ENCODE data around the gene C8G. TPM values are rescaled to one million over a fixed set of nuclear protein-coding genes. Genes with fewer than 3 reads are reported as not detected.

C8G gene
- total and polyA plus RNA-seq, 2 of the 13 experiments (the other 11 are each of a cell fraction or from before 2014, with no cell fraction given), result 4.9 to 12.8 TPM

DNA sequence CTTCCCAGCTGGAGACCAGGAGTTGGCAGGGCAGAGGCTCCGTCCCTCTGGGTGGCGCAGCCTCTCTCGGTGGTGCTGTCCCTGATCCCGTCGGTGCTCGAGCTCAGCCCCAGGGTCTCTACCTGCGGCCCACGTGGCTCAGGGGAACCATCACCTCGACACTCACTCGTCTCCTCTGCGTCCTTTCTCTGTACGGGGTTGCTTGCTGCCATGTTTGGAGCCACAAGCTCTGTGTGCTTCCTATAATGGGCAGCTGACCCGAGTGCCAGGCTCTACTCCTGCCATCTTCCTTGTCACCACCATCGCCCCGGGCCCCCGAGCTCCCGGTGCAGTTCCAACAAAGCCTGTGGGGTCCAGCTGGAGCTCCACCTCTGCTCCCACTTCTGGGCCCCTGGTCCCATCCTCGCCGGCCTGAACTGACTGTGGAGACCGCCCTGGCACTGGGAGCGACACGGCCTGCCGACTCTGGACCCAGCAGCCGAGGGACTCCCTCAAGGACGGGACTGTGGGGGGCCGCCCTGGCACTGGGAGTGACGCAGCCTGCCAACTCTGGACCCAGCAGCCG lies 5.5 kb upstream of the C8G start:
- H3K79me2 ChIP-seq (ENCODE audit: insufficient read depth, low read length), result peaks cover 10% of the 10 kb centered on the region
- H3K36me3 ChIP-seq (replicated peaks in 1 of 2; ENCODE audit: control insufficient read depth in 1 of 2, insufficient read depth in 2 of 2, low read length in 2 of 2), result peaks cover 8 to 36% of the 10 kb centered on the region in 2 experiments
- TF ChIP-seq EEA1 (CRISPR knock-in tag; IDR thresholded peaks at IDR 0.05; ENCODE audit: borderline replicate concordance), result no peak
- no peak for TF ChIP-seq ZNF615 (CRISPR knock-in tag; IDR thresholded peaks at IDR 0.05; ENCODE audit: borderline replicate concordance)
- TF ChIP-seq AGO2 (optimal IDR thresholded peaks at IDR 0.05; ENCODE audit: low read depth, low read length), result peak; percentile 94
- TF ChIP-seq, protein P1, sequence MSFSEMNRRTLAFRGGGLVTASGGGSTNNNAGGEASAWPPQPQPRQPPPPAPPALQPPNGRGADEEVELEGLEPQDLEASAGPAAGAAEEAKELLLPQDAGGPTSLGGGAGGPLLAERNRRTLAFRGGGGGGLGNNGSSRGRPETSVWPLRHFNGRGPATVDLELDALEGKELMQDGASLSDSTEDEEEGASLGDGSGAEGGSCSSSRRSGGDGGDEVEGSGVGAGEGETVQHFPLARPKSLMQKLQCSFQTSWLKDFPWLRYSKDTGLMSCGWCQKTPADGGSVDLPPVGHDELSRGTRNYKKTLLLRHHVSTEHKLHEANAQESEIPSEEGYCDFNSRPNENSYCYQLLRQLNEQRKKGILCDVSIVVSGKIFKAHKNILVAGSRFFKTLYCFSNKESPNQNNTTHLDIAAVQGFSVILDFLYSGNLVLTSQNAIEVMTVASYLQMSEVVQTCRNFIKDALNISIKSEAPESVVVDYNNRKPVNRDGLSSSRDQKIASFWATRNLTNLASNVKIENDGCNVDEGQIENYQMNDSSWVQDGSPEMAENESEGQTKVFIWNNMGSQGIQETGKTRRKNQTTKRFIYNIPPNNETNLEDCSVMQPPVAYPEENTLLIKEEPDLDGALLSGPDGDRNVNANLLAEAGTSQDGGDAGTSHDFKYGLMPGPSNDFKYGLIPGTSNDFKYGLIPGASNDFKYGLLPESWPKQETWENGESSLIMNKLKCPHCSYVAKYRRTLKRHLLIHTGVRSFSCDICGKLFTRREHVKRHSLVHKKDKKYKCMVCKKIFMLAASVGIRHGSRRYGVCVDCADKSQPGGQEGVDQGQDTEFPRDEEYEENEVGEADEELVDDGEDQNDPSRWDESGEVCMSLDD (CRISPR knock-in tag; IDR thresholded peaks at IDR 0.05; ENCODE audit: borderline replicate concordance), result no peak
- no peak for TF ChIP-seq TBX2 (CRISPR knock-in tag; IDR thresholded peaks at IDR 0.05; ENCODE audit: borderline replicate concordance)
- TF ChIP-seq MBD4 (IDR thresholded peaks at IDR 0.05; ENCODE audit: borderline replicate concordance, low read length), result no peak
- TF ChIP-seq ZFYVE20 (CRISPR knock-in tag; IDR thresholded peaks at IDR 0.05; ENCODE audit: borderline replicate concordance, low read depth), result no peak
- TF ChIP-seq AKAP8 (CRISPR knock-in tag; IDR thresholded peaks at IDR 0.05), result 0 out of 2 replicates have a peak, but pooled peaks have one; percentile 33
- peak; percentile 13; the same call in 1 of the 2 replicates for TF ChIP-seq POLR2AphosphoS5 (IDR thresholded peaks at IDR 0.05; ENCODE audit: low read depth, low read length)
- TF ChIP-seq POLR2G (IDR thresholded peaks at IDR 0.05; ENCODE audit: low read depth, low read length), result peak; percentile 49; the same call in 1 of the 2 replicates
- no peak for TF ChIP-seq BCL6 (CRISPR knock-in tag; IDR thresholded peaks at IDR 0.05)
- peak; percentile 34; the same call in 1 of the 2 replicates for TF ChIP-seq RBFOX2 (IDR thresholded peaks at IDR 0.05; ENCODE audit: low read depth, low read length)
- no peak for DNase-seq (ENCODE audit: low spot score)
- H3K4me1 ChIP-seq (ENCODE audit: insufficient read depth, low read length), result peaks cover 21% of the 10 kb centered on the region
- WGBS (ENCODE audit: low lambda C conversion rate), result 95% methylated on average over 23 of the region's 28 CpGs
- FAIRE-seq, result no peak
- ATAC-seq, result no peak
- no peak overlapping the region for H3K4me2 ChIP-seq (ENCODE audit: low read depth, low read length)
- no peak overlapping the region for H3K9ac ChIP-seq (ENCODE audit: insufficient read depth, low read depth, low read length)
- H3K9me3 ChIP-seq (ENCODE audit: low read length), result no peaks in the 10 kb centered on the region
- CTCF ChIA-PET (ENCODE audit: low intra/inter-chr PET ratio, low total read pairs), result no interaction called here
- H4K20me1 ChIP-seq (ENCODE audit: insufficient read depth, low read length), result no peaks in the 10 kb centered on the region
- H2AFZ ChIP-seq (ENCODE audit: low read length), result no peak overlapping the region
- in situ Hi-C loops (cut with HindIII; ENCODE audit: extremely low pct_ligation_motif_present, low pct_unique_long_range_greater_than_20kb), result no loop called here
- H3K27ac ChIP-seq (ENCODE audit: extremely low read length, insufficient read depth, low read length), result no peak overlapping the region
- H3K4me3 ChIP-seq (replicated peaks in 1 of 3; ENCODE audit: insufficient read depth in 1 of 3, low read depth in 2 of 3, low read length in 3 of 3), result no peak overlapping the region
- POLR2A ChIA-PET, result interaction anchor here (1.1 kb wide), 1 partner anchor 8 kb away, joined by 3 read pairs; no protein-coding TSS in a partner anchor
- H3K27me3 ChIP-seq (ENCODE audit: control insufficient read depth in 1 of 2, insufficient read depth in 2 of 2, low read length in 2 of 2), result no peaks in the 10 kb centered on the region
- BruUV-seq (replicated peaks), result no TSS peak
- intact Hi-C loops (cut with micrococcal nuclease; ENCODE audit: unreplicated experiment), result loop anchor here (5.0 kb wide), 1 partner anchor 52 kb away; the partner anchor contains the start of gene TRAF2
